Gastrocnemius medialis (tissue), 4 donors: Measurements from ENCODE around the gene POU2F2. TPM values are rescaled to one million over a fixed set of nuclear protein-coding genes. Genes with fewer than 3 reads are reported as not detected.

Experiments used
- ATAC-seq, 2 donors: fragments of 150-250 bp; one replicate each; pipeline ENCODE4 v1.9.1; 2016
- DNase-seq, 2 donors: peaks; one replicate each; pipeline ENCODE4 v3.0.0-alpha.2; 2019
- H3K27ac ChIP-seq, 4 donors: fragments of 200-600 bp; sonication (generic); 1 replicate in 1 of 4; 2 replicates in 3 of 4; pipeline ENCODE4 v1.5.1; 2016 to 2018; ENCODE audit warnings: mild to moderate bottlenecking in 2 of 4, moderate library complexity in 1 of 4
- H3K27me3 ChIP-seq, 3 donors: fragments of 200-600 bp; sonication (generic) in 2 of 3; 1 replicate in 1 of 3; 2 replicates in 2 of 3; pipeline versions ENCODE4 v1.5.1 to v1.6.0; 2016 to 2019; ENCODE audit warnings: mild to moderate bottlenecking in 1 of 3, moderate library complexity in 1 of 3
- H3K36me3 ChIP-seq, 2 donors: fragments of 200-600 bp; sonication (generic) in 1 of 2; one replicate each; pipeline ENCODE4 v1.5.1; 2017 to 2018
- H3K4me1 ChIP-seq, 2 donors: fragments of 200-600 bp; sonication (generic) in 1 of 2; one replicate each; pipeline ENCODE4 v1.5.1; 2016 to 2017; ENCODE audit warnings: mild to moderate bottlenecking in 2 of 2
- H3K4me3 ChIP-seq, 4 donors: fragments of 200-600 bp; sonication (generic) in 3 of 4; 1 replicate in 1 of 4; 2 replicates in 3 of 4; pipeline ENCODE4 v1.5.1; 2016 to 2019; ENCODE audit warnings: mild to moderate bottlenecking in 2 of 4
- H3K9me3 ChIP-seq, 3 donors: fragments of 200-600 bp; sonication (generic) in 2 of 3; 1 replicate in 1 of 3; 2 replicates in 2 of 3; pipeline ENCODE4 v1.5.1; 2016 to 2019
- CTCF ChIP-seq, 5 experiments: fragments of 450-650 bp in 3 of 5; fragments of 200-600 bp in 2 of 5; sonication (generic) in 2 of 5; IDR thresholded peaks in 4 of 5; conservative IDR thresholded peaks in 1 of 5; 1 replicate in 4 of 5; 2 replicates in 1 of 5; pipeline ENCODE4 v1.5.1; 2016 to 2019; ENCODE audit warnings: antibody characterized with exemption in 5 of 5, mild to moderate bottlenecking in 3 of 5, moderate library complexity in 3 of 5
- POLR2A ChIP-seq, 2 donors: fragments of 450-650 bp; IDR thresholded peaks; one replicate each; pipeline ENCODE4 v1.6.1; 2017; ENCODE audit warnings: antibody characterized with exemption in 2 of 2, mild to moderate bottlenecking in 2 of 2, moderate library complexity in 2 of 2
- in situ Hi-C, 4 donors: fragments of 200-750 bp; cut with MboI; loops; one replicate each; pipeline versions ENCODE4 v1.15.0 to v1.8.0; 2017; ENCODE audit warnings: low sequenced_read_pairs in 4 of 4
- intact Hi-C: fragments of 100-400 bp; cut with DNase I; formaldehyde crosslinking; loops from one replicate; pipeline ENCODE4 v1.15.1; 2023; ENCODE audit warnings: low total_unique reads
- total RNA-seq, 4 donors: library from RNA; depleted of rRNA; stranded (reverse); fragments of >200 nt; gene quantifications; one replicate each; pipeline versions ENCODE4 v1.1.0 to v1.2.3, GENCODE V29; 2016

The POU2F2 gene
- total RNA-seq, 4 donors from 2014 or later, result 0.26 to 1.7 (median 1.6) TPM; not detected in 1

GRCh38 chr19:42098781-42099180 lies 33.5 kb downstream of the POU2F2 start:
- H3K27ac ChIP-seq, result no peak overlapping the region
- H3K9me3 ChIP-seq, result no peaks in the 10 kb centered on the region

DNA sequence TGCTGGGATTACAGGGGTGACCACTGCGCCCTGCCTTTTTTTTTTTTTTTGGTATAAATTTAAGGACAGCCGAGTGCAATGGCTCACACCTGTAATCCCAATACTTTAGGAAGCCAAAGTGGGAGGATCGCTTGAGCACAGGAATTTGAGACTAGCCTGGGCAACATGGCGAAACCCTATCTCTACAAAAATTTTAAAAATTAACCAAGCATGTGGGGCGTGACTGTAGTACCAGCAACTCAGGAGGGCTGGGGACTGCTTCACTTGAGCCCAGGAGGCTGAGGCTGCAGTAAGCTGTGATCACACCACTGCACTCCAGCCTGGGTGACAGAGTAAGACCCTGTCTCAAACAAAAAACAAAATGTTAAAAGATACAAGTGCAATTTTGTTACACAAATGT lies 34.8 kb downstream of the POU2F2 start:
- TF ChIP-seq CTCF (IDR thresholded peaks at IDR 0.05 in 4 of 5, conservative IDR thresholded peaks at IDR 0.05 in 1 of 5) (no peak), POLR2A (IDR thresholded peaks at IDR 0.05) (no peak)
- in situ Hi-C loops, result no loop called here
- ATAC-seq, result no peak

More at GRCh38 chr19:42098781-42099180, 33.5 kb downstream of the POU2F2 start:
- TF ChIP-seq CTCF (IDR thresholded peaks at IDR 0.05 in 4 of 5, conservative IDR thresholded peaks at IDR 0.05 in 1 of 5), result no peak
- TF ChIP-seq POLR2A (IDR thresholded peaks at IDR 0.05), result no peak
- in situ Hi-C loops (no loop called here), intact Hi-C loops (no loop called here)
- H3K27me3 ChIP-seq, result peaks cover 10 to 14% (median 11%) of the 10 kb centered on the region in 3 donors
- H3K36me3 ChIP-seq, result no peaks in the 10 kb centered on the region
- ATAC-seq (no peak), DNase-seq (no peak)
- H3K4me3 ChIP-seq, result no peak overlapping the region
- no peaks in the 10 kb centered on the region for H3K4me1 ChIP-seq

DNA sequence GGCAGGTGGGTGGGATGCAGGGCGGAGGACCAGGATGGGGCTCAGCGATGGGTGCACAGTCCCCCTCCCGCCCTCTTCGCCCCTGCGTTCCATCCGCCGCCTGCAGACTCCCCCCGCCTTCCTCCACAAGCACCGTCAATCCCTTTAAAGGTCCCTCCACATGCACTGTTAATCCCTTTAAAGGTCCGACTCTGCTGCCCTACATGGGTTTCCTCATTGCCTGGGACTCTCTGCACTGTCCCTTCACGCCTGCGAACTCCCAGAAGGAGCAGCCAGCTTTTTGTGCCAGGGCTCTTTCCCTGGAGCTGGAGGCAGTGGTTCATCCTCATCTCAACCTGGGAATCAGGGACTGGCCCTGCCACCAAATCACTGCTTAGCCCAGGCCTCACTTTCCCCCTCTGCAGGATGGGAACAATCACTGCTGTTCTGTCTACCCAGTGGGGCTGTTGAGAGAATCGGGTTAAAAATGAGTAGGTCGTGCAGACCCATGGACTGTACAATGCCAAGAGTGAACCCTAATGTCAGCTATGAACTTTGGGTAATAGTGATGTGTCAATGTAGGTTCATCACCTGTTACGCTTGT lies 35.9 kb downstream of the POU2F2 start:
- DNase-seq, result no peak
- H3K27ac ChIP-seq, result no peak overlapping the region
- H3K4me3 ChIP-seq, result no peak overlapping the region
- H3K36me3 ChIP-seq, result no peaks in the 10 kb centered on the region
- TF ChIP-seq CTCF (IDR thresholded peaks at IDR 0.05 in 4 of 5, conservative IDR thresholded peaks at IDR 0.05 in 1 of 5) (no peak), POLR2A (IDR thresholded peaks at IDR 0.05) (no peak)
- intact Hi-C loops, result no loop called here
- H3K4me1 ChIP-seq, result no peaks in the 10 kb centered on the region
- ATAC-seq, result no peak
- in situ Hi-C loops, result no loop called here
- no peaks in the 10 kb centered on the region for H3K9me3 ChIP-seq
- H3K27me3 ChIP-seq, result peaks cover 10 to 14% (median 11%) of the 10 kb centered on the region in 3 donors

More for the DNA sequence above, 34.8 kb downstream of the POU2F2 start:
- DNase-seq, result no peak
- Histone ChIP-seq H3K4me3 (no peak overlapping the region), H3K27me3 (peaks cover 10 to 14% (median 11%) of the 10 kb centered on the region in 3 donors), H3K4me1 (no peaks in the 10 kb centered on the region), H3K27ac (no peak overlapping the region), H3K36me3 (no peaks in the 10 kb centered on the region), H3K9me3 (no peaks in the 10 kb centered on the region)
- intact Hi-C loops, result no loop called here

DNA sequence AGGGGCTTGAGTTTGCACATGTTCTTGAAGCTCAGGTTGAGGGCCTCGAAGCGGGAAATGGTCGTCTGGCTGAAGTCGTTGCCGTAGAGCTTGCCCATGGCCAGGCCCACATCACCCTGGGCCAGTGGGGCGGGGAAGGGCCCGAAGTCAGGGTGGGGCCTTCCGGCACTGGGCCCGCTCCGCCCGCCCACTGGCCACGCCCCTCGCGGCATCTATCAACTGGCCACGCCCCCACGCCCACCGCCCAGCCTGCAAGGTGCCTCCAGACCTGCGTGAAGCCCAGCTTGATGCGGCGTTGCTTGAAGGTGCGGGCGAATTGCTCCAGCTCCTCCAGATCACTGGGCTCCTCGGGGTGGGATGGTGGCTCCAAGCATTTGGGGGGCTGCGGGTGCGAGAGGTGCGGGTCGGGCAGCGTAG lies 36.4 kb downstream of the POU2F2 start:
- intact Hi-C loops (no loop called here), in situ Hi-C loops (no loop called here)
- ATAC-seq (no peak), DNase-seq (no peak)
- no peaks in the 10 kb centered on the region for H3K9me3 ChIP-seq
- H3K4me1 ChIP-seq, result no peaks in the 10 kb centered on the region
- H3K27me3 ChIP-seq, result peaks cover 10 to 14% (median 11%) of the 10 kb centered on the region in 3 donors
- H3K4me3 ChIP-seq, result no peak overlapping the region
- no peak overlapping the region for H3K27ac ChIP-seq
- TF ChIP-seq CTCF (IDR thresholded peaks at IDR 0.05 in 4 of 5, conservative IDR thresholded peaks at IDR 0.05 in 1 of 5) (no peak), POLR2A (IDR thresholded peaks at IDR 0.05) (no peak)
- H3K36me3 ChIP-seq, result no peaks in the 10 kb centered on the region
